COR-L47 (cell line): ENCODE measurements around the gene GNAZ.
"Not testable (repeated sequence)": the region's sequence is repeated elsewhere in the genome, so short reads cannot be mapped to it uniquely, and the experiment has no call there.

Experiments used
- DNase-seq: peaks from one replicate; lab custom pipeline; 2025; lab: John Stamatoyannopoulos, UW

The GNAZ gene

DNA sequence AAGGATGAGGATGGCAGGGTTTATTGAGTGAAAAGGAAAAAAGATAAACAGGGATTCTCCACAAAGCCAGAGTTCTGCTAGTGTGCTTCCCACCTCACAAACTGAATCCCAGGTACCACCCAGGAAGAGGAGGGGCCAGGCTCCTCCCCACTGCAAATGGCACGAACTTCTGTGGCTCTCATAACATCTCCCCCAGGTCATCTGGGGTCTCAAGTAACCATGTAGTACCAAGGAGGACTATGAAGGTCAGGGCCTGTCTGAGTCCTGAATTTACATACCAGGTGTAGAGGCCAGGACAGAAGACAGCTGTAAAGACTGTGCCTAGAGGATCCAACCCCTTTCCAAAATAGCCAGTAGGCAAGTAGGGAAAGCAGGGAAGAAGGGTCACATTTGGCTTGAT is 25.7 kb upstream of the GNAZ start:
- DNase-seq = no peak

GRCh38 chr22:23045461-23045860 is 24.9 kb upstream of the GNAZ start:
- DNase-seq = no peak

- no peak for DNase-seq
Observed at GRCh38 chr22:23047265-23047664, 23.1 kb upstream of the GNAZ start.

DNA sequence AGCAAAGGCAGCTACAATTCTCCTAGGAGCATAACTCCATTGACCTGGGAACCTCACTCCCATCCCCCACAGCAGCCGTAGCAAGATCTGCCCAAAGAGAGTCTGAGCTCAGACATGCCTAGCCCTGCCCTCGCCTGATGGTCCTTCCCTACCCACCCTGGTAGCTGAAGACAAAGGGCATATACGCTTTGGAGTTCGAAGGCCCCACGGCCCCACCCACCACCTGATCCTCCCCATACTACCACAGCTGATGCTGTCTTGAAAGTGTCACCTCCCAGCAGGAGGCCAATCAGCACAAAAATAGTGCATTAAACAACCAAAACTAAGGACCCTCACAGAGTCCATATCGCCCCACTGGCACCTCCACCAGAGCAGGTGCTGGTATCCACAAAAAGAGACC is 22.6 kb upstream of the GNAZ start:
- DNase-seq = no peak

DNA sequence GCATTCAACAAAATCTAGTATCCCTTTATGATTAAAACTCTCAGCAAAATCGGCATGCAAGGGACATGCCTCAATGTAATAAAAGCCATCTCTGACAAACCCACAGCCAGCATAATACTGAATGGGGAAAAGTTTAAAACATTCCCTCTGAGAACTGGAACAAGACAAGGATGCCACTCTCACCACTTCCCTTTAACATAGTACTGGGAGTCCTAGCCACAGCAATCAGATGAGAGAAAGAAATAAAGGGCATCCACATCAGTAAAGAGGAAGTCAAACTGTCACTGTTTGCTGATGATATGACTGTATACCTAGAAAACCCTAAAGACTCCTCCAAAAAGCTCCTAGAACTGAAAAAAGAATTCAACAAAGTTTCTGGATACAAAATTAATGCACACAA is 19.8 kb upstream of the GNAZ start:
- not testable (repeated sequence) for DNase-seq

- DNase-seq = no peak
Observed at GRCh38 chr22:23053051-23053707, 17.1 kb upstream of the GNAZ start.

DNA sequence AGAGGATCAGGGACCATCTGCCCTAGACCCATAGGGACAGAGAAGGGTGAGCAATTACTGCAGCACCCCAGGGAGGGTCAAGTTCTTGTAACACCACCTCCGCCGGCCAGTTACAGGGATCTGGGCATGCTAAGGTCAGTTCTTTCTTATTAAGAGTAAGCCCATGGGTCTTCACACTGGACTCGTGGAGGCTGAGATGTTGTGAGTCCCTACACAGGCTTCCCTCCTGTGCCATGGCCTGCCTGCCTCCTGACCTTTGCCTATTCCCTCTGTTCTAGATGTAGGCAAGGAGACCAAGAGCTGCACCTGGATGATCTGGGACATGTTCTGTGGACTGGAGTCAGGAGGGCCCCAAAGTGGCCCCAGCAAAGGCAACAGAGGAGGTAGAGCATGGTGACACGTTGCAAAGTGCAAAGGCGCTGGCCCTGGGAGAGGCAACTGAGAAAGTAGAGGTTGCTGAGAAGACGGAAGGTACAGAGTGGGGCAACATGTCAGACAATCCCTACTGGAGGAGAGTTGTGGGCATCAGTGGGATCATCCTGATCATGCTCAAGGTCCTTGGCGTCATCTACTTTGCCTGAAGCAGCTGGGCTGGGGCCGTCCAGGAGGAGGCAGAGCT is 16.3 kb upstream of the GNAZ start:
- no peak for DNase-seq

DNA sequence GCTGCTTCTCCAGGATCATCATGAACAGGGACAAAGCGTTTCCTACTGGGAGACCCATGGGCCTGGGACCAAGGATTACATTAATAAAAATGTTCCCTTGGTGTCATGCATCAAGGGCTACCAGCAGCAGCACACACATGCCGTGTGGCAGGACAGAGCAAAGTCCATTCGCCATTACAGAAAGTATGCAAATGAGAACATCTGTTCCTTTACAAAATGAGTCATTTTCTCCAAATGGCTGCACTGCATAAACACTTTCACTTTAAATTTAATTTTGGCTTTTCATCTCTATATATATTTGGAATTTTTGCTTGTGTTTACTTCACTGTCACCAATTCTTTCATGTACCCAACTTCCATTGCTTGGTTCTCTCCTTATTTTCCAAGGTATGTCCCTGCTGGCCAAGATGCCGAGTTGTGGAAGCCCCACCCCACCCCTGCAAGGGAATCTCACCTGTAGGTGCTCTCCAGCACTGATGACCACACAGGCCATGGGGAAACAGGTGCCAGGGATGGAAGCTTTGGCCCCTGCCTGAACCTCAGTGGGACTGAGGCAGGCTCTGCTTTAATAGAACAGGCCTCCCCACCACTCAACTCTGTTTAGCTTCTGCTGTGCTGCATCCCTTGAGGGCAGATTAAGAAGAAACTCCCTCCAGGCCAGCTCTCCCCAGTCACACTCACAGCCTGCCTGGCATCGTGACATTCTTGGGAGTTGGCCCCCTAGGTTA is 15.6 kb upstream of the GNAZ start:
- DNase-seq = no peak

DNA sequence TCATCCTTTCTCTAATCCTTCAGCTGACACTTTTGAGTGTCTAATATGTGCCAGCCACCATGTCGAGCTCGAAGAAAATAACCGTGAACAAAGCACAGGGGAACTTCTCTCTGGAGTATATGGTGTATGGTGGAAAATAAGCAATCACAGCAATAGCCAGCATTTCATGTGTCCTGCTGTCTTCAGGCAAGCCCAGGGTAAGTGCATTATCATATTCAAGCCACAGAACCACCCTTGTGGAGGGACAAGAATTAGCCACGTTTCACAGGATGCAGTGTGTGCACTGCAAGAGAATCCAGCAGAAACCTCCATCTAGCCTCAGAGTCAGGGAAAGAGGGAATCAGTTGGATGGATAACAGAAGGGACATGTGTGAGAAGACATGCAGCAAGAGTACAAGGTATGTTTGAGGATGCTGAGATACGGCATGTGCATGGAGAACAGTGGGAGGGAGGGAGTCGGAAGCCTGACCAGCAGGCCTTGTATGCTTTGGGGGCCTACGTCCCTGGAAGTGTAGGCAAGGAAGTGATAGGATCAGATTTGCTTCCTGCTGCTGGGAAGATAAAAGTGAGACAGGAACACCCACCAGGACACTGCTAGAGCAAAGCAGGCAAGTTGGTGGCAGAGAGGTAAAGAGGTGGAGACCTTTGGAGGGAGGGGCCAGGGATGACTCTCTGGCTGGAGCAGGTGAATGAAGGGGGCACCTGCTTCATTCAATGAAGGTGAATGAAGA is 14.7 kb upstream of the GNAZ start:
- DNase-seq = no peak

DNA sequence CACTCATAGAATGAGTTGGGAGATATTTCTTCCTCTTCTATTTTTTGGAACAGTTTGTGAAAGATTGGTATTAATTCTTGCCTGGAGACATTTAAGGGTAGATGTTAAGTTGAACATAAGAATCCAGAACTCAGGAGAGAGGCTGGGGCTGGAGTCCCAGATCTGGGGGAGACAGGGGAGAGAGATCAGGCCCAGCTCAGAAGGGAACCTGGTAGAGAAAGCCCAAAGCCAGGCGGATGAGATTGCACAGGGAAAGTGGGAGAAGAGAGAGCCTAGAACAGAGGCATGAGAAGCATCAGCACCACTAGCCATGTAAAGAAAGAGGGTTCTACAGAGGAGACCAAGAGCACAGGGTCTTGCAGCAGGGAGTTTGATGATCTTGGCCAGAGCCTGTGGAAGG is 13.0 kb upstream of the GNAZ start:
- DNase-seq = no peak

DNA sequence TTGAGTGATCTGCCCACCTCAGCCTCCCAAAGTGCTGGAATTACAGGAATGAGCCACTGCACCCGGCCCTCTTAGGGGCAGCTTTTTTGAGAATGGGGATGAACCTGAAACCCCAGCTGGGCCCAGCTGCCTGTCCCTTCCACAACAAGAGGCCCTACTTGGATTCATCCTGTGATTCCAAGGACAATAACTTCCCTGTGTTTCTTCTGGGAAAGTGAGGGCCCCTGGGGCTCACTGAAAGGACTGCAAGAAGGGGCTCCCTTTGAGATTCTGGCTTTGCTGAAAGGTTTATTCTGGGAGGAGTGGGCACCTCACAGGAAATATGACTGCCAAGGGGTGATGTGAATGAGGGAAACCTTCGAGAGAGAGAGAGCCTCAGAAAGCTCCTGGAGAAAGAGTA is 12.3 kb upstream of the GNAZ start:
- no peak for DNase-seq

GRCh38 chr22:23058481-23059283 is 11.6 kb upstream of the GNAZ start:
- no peak for DNase-seq

DNA sequence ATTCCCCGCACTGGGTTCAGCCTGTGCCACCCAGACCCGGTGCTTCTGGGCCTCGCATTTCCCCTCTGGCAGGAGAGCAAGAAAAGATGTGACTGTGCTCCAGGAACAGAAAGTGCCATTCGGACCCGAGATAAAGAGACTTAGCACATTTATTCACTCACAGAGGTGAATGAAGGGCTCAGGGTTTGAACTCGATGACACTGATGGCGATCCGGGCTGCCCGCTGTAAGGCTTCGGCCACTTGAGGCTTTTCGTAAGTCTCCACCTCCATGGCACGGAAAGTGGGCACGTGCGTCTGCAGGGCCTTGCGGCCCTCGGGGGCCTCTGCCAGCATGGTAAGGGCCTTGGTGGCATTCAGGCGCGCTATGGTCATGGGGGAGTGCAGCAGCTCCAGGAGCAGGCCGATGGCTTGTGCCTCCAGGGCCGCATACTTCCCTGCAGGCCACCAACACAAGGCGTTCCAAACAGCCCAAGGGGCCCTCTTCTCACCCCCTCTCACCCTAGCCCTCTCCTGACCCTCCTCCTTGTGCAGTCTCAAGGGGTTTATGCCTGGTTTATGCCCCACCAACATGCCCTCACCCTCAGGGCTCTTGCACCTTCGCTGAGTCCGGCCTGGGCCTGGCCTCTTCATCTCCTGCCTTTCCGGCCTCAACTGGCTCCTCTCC is 10.9 kb upstream of the GNAZ start:
- DNase-seq = no peak

DNA sequence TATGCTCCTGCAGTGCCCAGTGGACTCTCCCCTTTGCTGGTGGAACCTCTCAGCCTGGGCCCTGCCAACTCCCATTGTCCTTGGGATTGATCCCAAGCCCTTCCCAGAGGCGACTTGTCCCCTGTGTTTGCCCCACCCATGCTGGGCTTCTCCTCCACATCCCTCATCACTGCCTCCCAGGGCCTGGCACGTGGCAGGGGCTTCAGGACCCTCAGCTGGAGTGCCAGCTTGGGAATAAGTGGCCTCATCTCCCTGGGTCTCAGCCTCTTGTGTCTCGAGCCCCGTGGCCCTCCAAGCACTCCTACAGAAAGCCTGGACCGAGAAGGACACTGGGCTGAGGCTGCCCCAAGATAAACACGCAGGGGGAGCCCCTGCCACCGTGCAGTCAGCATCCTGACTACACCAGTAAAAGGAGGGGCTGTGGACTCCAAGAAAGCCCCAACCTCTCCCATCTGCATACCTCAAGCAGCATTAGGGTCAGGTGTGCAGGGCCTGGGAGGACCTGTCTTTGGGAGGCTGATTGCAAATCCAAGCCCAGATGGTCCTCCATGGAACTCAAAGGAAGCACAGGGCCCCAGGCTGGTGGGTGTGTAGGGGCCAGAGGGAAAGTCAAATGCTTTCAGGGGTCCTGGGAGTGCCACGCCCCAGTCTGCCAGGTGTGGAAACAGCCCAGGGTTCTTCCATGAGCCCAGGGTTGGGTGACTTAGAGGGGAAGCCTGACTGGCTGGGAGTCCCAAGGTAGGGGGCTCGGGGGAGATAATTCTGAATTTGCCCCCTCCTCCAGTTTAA is 9.5 kb upstream of the GNAZ start:
- no peak for DNase-seq

GRCh38 chr22:23061471-23062280 is 8.6 kb upstream of the GNAZ start:
- no peak for DNase-seq

DNA sequence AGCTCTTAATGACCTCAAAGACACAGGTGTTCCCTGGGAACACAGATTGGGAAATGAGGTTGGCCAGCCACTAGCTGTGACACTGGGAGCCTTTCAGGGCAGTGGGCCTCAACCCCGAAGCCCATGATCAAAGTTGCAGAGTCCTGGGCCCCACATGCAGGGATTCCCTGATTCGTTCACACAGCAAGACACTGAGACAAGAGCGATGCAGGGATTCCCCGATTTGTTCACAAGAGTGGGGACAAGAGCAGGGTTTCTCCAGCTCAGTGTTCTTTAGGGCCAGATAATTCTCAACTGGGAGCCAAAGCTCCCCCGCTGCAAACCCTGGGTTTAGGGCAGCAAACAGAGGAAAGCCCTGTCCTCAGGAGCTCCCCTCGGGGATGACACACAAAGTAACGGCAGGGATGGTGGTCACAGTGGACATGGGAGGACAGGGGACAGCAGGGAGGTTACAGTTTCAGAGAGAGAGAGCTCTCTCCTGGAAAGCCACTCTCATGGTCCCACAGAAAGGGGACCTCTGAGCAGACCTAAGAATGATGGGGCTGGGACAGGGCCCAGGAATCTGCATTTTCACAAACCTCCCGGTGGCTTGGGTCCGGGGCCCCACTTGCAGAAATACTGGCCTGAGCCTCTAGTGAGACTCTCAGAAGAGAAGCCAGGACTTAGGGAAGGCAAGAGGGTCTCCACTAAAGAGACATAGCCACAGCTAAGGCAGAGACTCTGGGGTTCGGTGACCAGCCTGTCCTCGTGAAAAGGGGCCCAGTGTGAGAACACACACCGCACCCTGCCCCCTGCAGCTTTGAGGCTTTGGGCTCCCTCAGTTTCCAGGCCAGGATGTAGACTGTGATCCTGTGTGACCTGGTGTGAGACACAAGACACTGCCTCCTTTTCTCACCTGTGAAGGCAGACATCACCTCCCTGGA is 7.4 kb upstream of the GNAZ start:
- DNase-seq = no peak

- no peak for DNase-seq
Observed at GRCh38 chr22:23063539-23064380, 6.6 kb upstream of the GNAZ start.
